Adrenal gland (tissue), 12 donors: ENCODE results near the gene MAP2K6. TPM values are rescaled to one million over a fixed set of nuclear protein-coding genes. Genes with fewer than 3 reads are reported as not detected.

ENCODE experiments used
- DNase-seq, 7 donors: peaks; one replicate each; pipeline ENCODE4 v3.0.0-alpha.2; 2019 to 2020
- H3K27ac ChIP-seq, 5 donors: fragments of 200-600 bp; sonication (generic) in 4 of 5; 1 replicate in 3 of 5; 2 replicates in 2 of 5; pipeline versions ENCODE4 v1.5.1 to v1.8.0; 2016 to 2020; ENCODE audit warnings: mild to moderate bottlenecking in 1 of 5
- H3K27me3 ChIP-seq: fragments of 200-600 bp; 2 replicates; pipeline ENCODE4 v1.8.0; 2021
- H3K36me3 ChIP-seq, 2 donors: fragments of 200-600 bp; replicated peaks in 1 of 2; 1 replicate in 1 of 2; 2 replicates in 1 of 2; pipeline versions ENCODE4 v1.5.1 to v1.8.0; 2018 to 2022
- H3K4me1 ChIP-seq, 2 donors: fragments of 200-600 bp; replicated peaks in 1 of 2; 1 replicate in 1 of 2; 2 replicates in 1 of 2; pipeline versions ENCODE4 v1.5.1 to v1.8.0; 2018 to 2021
- H3K4me3 ChIP-seq, 4 donors: fragments of 200-600 bp; sonication (generic) in 3 of 4; one replicate each; pipeline ENCODE4 v1.5.1; 2016 to 2018
- H3K9me3 ChIP-seq, 3 donors: fragments of 200-600 bp; sonication (generic) in 1 of 3; replicated peaks in 1 of 3; 1 replicate in 2 of 3; 2 replicates in 1 of 3; pipeline versions ENCODE4 v1.5.1 to v1.8.0; 2016 to 2021
- CTCF ChIP-seq, 6 experiments: fragments of 450-650 bp in 4 of 6; fragments of 200-600 bp in 2 of 6; sonication (generic) in 1 of 6; IDR thresholded peaks; 1 replicate in 5 of 6; 2 replicates in 1 of 6; pipeline versions ENCODE4 v1.5.1 to v1.8.0; 2016 to 2021; ENCODE audit warnings: antibody characterized with exemption in 6 of 6, mild to moderate bottlenecking in 2 of 6, moderate library complexity in 1 of 6
- POLR2A ChIP-seq, 2 donors: fragments of 450-650 bp; IDR thresholded peaks; one replicate each; pipeline ENCODE4 v1.6.1; 2017; ENCODE audit warnings: antibody characterized with exemption in 2 of 2, mild to moderate bottlenecking in 2 of 2, moderate library complexity in 1 of 2
- WGBS, 4 donors: extraction: QIAGEN DNeasy Blood & Tissue Kit in 2 of 4; methylation state at CpG; one replicate each; pipeline versions ENCODE4 v1.1.5 to v1.1.7; 2013 to 2017; 5-methylcytosine and 5-hydroxymethylcytosine counted together
- intact Hi-C, 2 donors: fragments of 100-400 bp; cut with DNase I; formaldehyde crosslinking; loops; one replicate each; pipeline versions ENCODE4 v1.14.1 to v1.15.0; 2022 to 2023
- polyA plus RNA-seq, 3 donors: library from polyadenylated mRNA; stranded (reverse); fragments of 200-250 nt in 2 of 3; fragments of 350-450 nt in 1 of 3; fragmentation: Illumina TruSeq in 1 of 3; extraction: RNeasy Lipid Tissue Mini Kit (QIAGEN cat#74804) in 1 of 3; gene quantifications; one replicate each; pipeline ENCODE4 v1.2.3, GENCODE V29; 2013 to 2014
- total RNA-seq, 9 donors: library from RNA; depleted of rRNA in 4 of 9; stranded (reverse); fragments of >200 nt in 4 of 9; fragments of 120-200 nt in 1 of 9; fragmentation: NEBNext Ultra II Directional in 1 of 9; extraction: Animal tissue kit (Norgen Biotek cat#: 25700) in 1 of 9; gene quantifications; one replicate each; pipeline versions ENCODE4 v1.1.0 to v1.2.4, GENCODE V29; 2013 to 2023
- donor health status: healthy with polysubstance abuse.
- donor health status: Bipolar disorder and iron deficiency.
- donor health status: DM: yes; HTN: yes; CAD: no.
- donor health status: DM: no; HTN: no; CAD: no.
- donor health status: DM: no; HTN: no; CAD: no.
- donor health status: DM: yes; HTN: yes; CAD: no.

The MAP2K6 gene
- total and polyA plus RNA-seq, 12 donors = 0.53 to 7.0 (median 1.9) TPM

DNA sequence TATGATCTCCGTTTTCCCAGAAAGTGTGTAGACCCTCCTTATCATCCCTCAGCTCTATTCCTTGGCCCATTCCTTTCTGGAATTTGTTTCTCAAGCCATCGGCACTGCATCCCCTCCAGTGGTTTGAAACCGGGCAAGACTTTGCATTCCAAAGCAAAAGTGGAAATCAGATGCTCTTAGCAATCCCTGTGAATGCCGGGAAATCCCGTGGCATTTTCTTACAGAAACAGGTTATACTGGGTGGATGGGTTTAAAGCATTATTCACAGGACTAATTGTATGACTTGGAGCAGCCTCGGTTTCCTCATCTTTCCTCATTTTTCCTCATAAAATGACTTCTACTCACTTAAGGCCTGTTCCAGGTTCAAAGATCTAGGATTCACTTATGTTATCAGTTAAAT lies 52.0 kb downstream of the MAP2K6 start:
- Histone ChIP-seq H3K27me3 (no peaks in the 10 kb centered on the region), H3K4me1 (no peaks in the 10 kb centered on the region), H3K4me3 (no peak overlapping the region), H3K9me3 (no peaks in the 10 kb centered on the region), H3K36me3 (no peaks in the 10 kb centered on the region), H3K27ac (no peak overlapping the region)
- WGBS, 4 donors = 75 to 87% (median 83%) methylated on average over 6 of the region's 6 CpGs
- no peak for TF ChIP-seq POLR2A (IDR thresholded peaks at IDR 0.05)
- TF ChIP-seq CTCF (IDR thresholded peaks at IDR 0.05) = no peak
- intact Hi-C loops = no loop called here
- DNase-seq = no peak

DNA sequence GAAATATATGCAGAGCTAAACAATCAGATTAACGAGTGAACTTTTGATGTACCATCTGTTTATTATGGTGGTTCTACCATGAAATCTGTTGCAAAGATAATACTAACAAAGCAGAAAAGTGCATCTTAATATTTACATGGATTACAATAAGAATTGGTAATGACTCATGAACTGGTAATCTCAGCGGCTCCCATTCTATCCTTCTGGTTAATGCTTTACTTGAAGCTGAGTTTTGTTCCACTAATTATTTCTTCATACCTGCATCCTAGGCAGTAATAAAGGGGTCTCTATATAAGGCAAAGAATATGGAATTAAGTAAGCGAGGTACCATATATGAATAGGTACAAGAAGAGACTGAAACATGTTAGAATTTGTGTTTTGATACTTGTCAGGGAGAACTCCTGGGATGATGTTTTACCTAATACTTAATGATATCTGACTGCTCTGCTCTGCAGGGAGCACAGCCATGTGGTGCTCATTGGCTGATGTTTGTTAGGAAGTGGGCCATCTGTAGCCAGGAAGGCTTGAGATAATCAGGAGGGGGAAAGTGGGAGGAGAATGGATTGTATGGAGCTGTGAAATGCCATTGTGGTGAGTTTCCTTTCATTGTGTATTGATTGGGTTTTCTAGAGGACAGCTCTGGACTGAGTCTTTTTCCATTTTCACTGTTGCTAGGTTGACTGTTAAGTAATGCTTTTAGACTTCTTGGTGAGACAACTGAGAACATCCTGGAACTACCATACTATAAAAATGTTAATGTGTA lies 52.6 kb downstream of the MAP2K6 start:
- Histone ChIP-seq H3K27me3 (no peaks in the 10 kb centered on the region), H3K36me3 (no peaks in the 10 kb centered on the region), H3K27ac (no peak overlapping the region), H3K4me1 (no peaks in the 10 kb centered on the region), H3K9me3 (no peaks in the 10 kb centered on the region), H3K4me3 (no peak overlapping the region)
- intact Hi-C loops = no loop called here
- TF ChIP-seq POLR2A (IDR thresholded peaks at IDR 0.05) (no peak), CTCF (IDR thresholded peaks at IDR 0.05) (no peak)
- 85 to 92% (median 91%) methylated on average over 3 of the region's 3 CpGs for WGBS, 4 donors
- DNase-seq = no peak

DNA sequence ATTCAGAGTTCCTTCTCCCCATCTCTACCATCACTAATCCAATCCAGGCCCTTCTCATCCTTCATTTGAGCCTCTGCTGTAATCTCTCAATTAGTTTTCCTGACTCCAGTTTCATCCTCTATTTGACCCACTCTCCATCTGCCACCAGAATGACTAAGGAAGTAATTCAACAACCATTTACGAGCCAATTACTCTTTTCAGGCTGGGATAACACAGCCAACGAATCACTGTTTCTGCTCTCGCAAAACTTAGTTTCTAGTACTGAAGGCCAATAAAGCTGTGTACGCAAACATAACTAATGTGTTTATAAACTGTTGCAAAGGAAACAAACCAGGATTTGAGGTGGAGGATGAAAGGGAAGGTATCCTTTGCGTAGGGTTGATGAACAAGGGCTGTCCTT lies 53.7 kb downstream of the MAP2K6 start:
- WGBS, 4 donors = 74 to 94% (median 84%) methylated on average over 5 of the region's 5 CpGs
- Histone ChIP-seq H3K9me3 (no peaks in the 10 kb centered on the region), H3K4me3 (no peak overlapping the region), H3K27me3 (no peaks in the 10 kb centered on the region), H3K4me1 (no peaks in the 10 kb centered on the region), H3K27ac (no peak overlapping the region), H3K36me3 (no peaks in the 10 kb centered on the region)
- intact Hi-C loops = no loop called here
- DNase-seq = no peak
- TF ChIP-seq POLR2A (IDR thresholded peaks at IDR 0.05) (no peak), CTCF (IDR thresholded peaks at IDR 0.05) (no peak)

- Histone ChIP-seq H3K4me3 (no peak overlapping the region), H3K36me3 (no peaks in the 10 kb centered on the region), H3K27me3 (no peaks in the 10 kb centered on the region), H3K4me1 (no peaks in the 10 kb centered on the region), H3K9me3 (no peaks in the 10 kb centered on the region), H3K27ac (no peak overlapping the region)
- DNase-seq = no peak
- no peak for TF ChIP-seq POLR2A (IDR thresholded peaks at IDR 0.05)
- no peak for TF ChIP-seq CTCF (IDR thresholded peaks at IDR 0.05)
- intact Hi-C loops = no loop called here
- 94 to 98% (median 97%) methylated on average over 2 of the region's 2 CpGs for WGBS, 4 donors
Measured at GRCh38 chr17:69470702-69471101, 56.2 kb downstream of the MAP2K6 start.
